H1 (cell line): Measurements from ENCODE around the gene F5. TPM values are rescaled to one million over a fixed set of nuclear protein-coding genes. Genes with fewer than 3 reads are reported as not detected.

Experiments
- ATF2 ChIP-seq: IDR thresholded peaks from 2 replicates; pipeline ENCODE4 v1.6.1; 2012; ENCODE audit warnings: low read length, inconsistent platforms
- EGR1 ChIP-seq: IDR thresholded peaks from 2 replicates; pipeline ENCODE4 v1.6.1; 2011; ENCODE audit warnings: low read depth, low read length, borderline replicate concordance
- JUN ChIP-seq: IDR thresholded peaks from 2 replicates; pipeline ENCODE4 v1.6.1; 2011; ENCODE audit warnings: low read depth, mild to moderate bottlenecking, improper control_type of control experiment, low read length
- RBBP5 ChIP-seq: IDR thresholded peaks from 2 replicates; pipeline ENCODE4 v1.7.1; 2012; ENCODE audit warnings: low read depth, mild to moderate bottlenecking, inconsistent platforms, low read length, moderate library complexity, borderline replicate concordance
- SP1 ChIP-seq: IDR thresholded peaks from 2 replicates; pipeline ENCODE4 v1.6.1; 2011; ENCODE audit warnings: low read depth, low read length
- SP4 ChIP-seq: IDR thresholded peaks from 2 replicates; pipeline ENCODE4 v1.6.1; 2012; ENCODE audit warnings: low read length, inconsistent platforms
- TCF12 ChIP-seq: IDR thresholded peaks from 2 replicates; pipeline ENCODE4 v1.6.1; 2011; ENCODE audit warnings: low read depth, mild to moderate bottlenecking, low read length
- polyA plus RNA-seq, 7 experiments: library from polyadenylated mRNA; depleted of rRNA in 3 of 7; stranded (reverse) in 5 of 7; unstranded in 2 of 7; fragments of >200 nt in 5 of 7; fragments of 200-250 nt in 2 of 7; gene quantifications; 1 replicate in 5 of 7; 2 replicates in 1 of 7; 4 replicates in 1 of 7; pipeline versions ENCODE4 v1.2.1 to v1.2.3, GENCODE V29; 2011 to 2013; ENCODE audit warnings: missing spikeins in 2 of 7, mixed read lengths in 2 of 7
- total RNA-seq: library from RNA; stranded (reverse); fragmentation: NEBNext Ultra II Directional; extraction: Animal tissue kit (Norgen Biotek cat#: 25700); gene quantifications from 2 replicates; pipeline ENCODE4 v1.2.1, GENCODE V29; 2021

The F5 gene
- total and polyA plus RNA-seq, 2 of the 8 experiments (the other 6 are each of a cell fraction or from before 2014, with no cell fraction given), result 0.04 to 0.06 TPM

DNA sequence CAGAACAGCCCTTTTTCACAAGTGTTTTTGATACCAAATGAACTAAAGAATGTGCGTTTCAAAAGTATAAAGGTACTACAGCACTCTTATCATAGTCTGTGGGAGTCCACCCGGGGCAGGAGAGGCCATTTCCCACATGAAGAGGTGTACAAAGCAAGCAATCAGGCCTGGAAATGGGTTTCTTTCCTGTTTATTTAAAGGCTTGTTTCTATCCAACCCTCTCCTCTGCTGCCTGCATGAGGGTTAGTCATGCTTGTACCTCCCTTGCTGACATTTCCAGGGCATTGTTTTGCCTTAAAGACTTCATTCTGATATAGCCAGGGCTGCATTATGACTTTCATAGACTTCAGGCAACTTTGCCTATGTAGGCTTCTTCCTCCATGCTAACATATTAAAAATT is 32.1 kb upstream of the F5 start (continued):
- no peak for TF ChIP-seq RBBP5
- TF ChIP-seq JUN, result no peak
- no peak for TF ChIP-seq EGR1
- no peak for TF ChIP-seq SP4
- TF ChIP-seq TCF12, result no peak
- no peak for TF ChIP-seq ATF2
- no peak for TF ChIP-seq SP1
